DND-41 (cell line): ENCODE measurements around the gene MKNK2.

Experiments used
- CTCF ChIP-seq: IDR thresholded peaks from 2 replicates; pipeline ENCODE4 v1.5.1; 2012; ENCODE audit warnings: borderline replicate concordance, low read length, moderate library complexity, mild to moderate bottlenecking; ENCODE audit not compliant: poor library complexity, severe bottlenecking; ENCODE audit errors: extremely low read depth
- EZH2 ChIP-seq: IDR thresholded peaks from 3 replicates; pipeline ENCODE4 v1.6.1; 2012; ENCODE audit warnings: borderline replicate concordance, low read depth, mild to moderate bottlenecking, moderate library complexity, low read length, inconsistent platforms; ENCODE audit not compliant: severe bottlenecking

- no peak for TF ChIP-seq CTCF
- no peak for TF ChIP-seq EZH2
These were observed 40.8 kb downstream of the MKNK2 start for GRCh38 chr19:2010135-2010668.
